Measurements from ENCODE around the gene PPFIA4. TPM values are rescaled to one million over a fixed set of nuclear protein-coding genes. Genes with fewer than 3 reads are reported as not detected.

PPFIA4 gene
- total RNA-seq, 1 experiment from 2014 or later, result 33.2 TPM

DNA sequence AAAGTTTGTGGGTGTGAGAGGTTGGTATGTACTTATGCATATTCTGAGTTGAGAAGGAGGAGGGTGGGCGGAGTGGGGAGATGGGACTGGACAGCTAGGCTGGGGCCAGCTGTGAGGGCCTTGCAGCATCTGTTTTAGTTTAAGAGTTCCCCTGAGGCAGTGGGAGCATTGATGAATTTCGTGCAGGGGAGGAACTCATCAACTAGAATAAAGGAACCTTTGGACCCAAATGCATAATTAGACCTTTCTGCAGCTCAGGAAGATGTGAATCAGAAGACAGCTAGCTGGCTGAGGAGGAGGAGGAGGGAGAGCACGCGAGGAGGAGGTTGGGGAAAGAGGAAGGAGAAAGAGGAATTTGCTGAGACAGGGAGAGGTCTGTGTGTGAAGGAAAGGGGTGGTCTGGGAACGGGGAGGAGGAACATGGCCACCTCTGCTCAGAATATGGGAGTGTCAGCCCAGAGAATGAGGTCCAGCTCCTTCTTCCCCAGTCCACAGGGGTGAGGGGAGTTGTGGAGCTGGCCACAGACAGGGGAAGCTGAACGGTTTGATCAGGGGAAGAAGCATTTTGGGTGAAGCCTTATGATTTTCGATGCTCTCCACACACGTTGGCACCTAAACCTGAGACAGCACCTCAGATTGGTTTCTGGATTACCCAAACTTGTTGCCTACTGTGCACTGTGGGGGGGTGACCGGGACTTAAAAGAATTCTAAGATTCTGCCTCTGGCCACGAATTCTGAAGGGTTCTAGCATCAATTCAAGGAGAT lies 31.8 kb downstream of the PPFIA4 start:
- DNase-seq (ENCODE audit: low read depth), result no peak

DNA sequence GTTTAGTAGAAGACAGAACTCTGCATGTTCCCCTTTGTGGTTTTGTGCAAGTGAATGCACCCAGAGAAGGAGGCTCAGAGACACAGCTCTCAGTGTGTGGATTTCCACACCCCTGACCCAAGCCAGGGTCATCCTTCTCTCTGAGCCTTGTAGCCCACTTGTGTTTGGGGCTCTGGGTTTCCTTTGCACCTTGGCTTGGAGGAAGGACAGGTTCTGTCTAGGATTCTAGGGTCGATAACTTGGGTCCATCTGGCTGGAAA lies 32.3 kb downstream of the PPFIA4 start:
- no peak for DNase-seq (ENCODE audit: low read depth)

DNA sequence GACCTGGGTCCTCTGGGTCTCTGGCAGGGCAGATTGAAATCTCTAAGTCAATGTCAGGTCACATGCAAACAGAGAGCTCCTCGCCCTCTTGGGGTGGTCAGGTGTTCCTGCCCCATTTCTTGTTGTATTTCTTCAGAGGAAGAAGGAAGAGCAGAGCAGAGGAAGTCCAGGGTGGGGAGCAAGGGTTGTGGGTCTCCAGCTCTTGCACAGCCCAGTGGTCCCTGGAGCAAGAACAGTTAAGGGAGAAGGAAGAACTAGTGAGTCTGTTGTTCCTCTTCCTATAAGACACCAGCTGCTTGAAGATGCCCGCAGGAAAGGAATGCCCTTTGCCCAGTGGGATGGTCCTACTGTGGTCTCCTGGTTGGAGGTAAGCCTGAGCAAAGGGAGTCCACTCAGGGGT lies 33.2 kb downstream of the PPFIA4 start:
- DNase-seq (ENCODE audit: low read depth), result no peak

- DNase-seq (ENCODE audit: low read depth), result no peak
Measured at GRCh38 chr1:203060115-203060514, 33.8 kb downstream of the PPFIA4 start.

- DNase-seq (ENCODE audit: low read depth), result no peak
Measured at GRCh38 chr1:203063287-203063686, 37.0 kb downstream of the PPFIA4 start.

DNA sequence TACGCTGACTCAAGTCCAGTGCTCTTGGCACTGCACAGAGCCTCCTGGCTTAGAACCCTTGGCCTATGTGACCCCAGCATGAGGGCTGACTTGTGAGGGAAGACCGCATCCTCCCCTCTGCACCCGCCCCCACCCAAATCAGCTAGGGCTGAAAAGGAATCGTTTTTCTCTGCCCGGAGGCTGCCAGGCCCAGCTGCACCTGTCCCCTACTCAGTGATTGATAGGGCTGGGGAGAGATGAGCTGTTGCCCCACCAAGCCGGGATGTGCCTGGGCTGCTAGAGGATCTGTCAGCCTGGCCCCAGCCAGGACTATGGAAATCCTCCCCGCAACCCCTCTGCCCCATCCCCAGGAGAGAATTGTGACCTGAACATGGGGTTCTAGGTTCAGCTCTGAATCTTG lies 38.9 kb downstream of the PPFIA4 start:
- DNase-seq (ENCODE audit: low read depth), result peak; percentile 46

- DNase-seq (ENCODE audit: low read depth), result no peak
Measured at GRCh38 chr1:203065986-203066385, 39.7 kb downstream of the PPFIA4 start.

DNA sequence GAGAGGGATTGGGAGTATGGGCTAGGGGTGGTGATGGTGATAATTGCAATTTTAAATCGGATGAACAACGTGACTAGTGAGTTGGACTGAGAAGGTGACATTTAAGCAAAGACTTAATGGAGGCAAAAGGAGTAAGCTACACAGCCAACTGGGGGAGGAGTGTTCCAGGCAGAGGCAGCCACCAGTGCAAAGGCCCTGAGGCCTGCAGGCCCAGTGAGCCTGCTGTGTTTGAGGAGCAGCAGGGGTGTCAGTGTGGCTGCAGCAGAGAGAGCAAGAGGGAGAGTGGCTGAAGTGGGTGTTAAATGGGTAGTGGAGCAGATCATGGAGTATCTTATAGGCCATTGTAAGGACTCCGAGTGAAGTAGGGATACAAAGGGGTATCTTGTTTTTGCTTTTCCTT lies 40.7 kb downstream of the PPFIA4 start:
- no peak for DNase-seq (ENCODE audit: low read depth)

DNA sequence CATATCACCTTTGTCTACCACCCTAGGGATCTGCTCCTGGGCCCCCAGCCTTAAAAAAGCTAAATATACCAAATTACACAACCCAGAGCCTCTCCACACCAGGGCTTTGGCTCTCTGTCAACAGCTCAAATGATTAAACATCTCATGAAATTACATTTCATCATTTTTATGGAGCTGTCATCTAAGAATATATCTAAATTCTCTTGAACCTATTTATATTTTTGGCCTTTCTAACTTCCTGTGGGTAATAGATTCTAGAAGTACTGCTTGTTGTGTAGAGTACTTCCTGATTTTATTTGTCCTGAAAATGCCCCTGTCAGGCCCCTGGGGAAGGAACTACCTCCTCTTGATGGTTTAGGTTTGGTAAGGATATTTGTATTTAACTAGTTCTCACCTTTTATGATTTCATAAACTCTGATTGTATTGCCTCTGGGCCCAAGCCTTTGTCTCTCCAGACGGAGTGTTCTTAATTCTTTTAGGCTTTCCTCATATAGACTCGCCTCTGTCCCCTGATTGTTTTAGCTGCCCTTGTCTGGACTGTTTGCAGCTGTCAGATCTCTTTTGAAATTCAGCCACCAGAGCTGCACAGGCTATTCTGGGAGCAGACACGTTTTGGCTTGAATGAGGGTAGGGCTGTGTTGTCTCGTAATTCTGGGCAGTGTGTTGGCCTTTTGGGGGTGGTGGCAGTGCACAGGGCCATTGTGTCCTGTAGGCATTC lies 42.9 kb downstream of the PPFIA4 start:
- peak; percentile 79 for DNase-seq (ENCODE audit: low read depth)

DNA sequence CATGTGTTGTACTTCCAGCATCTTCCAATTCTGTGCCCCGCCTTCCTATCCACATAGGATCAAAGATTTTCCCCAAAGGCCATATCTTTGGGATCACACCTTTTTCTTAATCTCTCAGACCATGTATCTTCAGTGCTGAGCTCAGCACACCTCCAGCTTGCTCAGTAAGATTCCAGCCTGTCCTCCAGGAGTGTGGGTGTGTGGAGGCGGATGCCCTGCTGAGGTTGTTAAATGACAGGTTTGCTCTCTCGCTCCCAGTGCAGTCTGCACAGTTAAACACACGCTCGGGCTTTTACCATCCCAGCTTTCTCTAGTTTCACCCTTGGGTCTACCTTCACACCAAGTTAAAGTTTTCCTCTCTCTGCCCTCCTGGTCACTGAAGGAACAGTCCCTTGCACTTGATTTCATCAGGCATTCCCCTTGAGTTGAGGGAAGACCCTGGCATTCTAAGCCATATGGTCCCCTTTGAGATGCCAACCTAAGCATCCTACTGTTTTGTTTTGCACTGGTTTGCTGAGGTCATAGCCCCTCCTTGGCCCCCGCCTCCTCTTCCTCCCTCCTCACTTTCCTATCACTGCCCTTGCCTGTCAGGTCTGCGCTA lies 45.8 kb downstream of the PPFIA4 start:
- DNase-seq (ENCODE audit: low read depth), result no peak

- DNase-seq (ENCODE audit: low read depth), result no peak
Measured at GRCh38 chr1:203072911-203073310, 46.6 kb downstream of the PPFIA4 start.

GRCh38 chr1:203073469-203073868 lies 47.2 kb downstream of the PPFIA4 start:
- DNase-seq (ENCODE audit: low read depth), result no peak

DNA sequence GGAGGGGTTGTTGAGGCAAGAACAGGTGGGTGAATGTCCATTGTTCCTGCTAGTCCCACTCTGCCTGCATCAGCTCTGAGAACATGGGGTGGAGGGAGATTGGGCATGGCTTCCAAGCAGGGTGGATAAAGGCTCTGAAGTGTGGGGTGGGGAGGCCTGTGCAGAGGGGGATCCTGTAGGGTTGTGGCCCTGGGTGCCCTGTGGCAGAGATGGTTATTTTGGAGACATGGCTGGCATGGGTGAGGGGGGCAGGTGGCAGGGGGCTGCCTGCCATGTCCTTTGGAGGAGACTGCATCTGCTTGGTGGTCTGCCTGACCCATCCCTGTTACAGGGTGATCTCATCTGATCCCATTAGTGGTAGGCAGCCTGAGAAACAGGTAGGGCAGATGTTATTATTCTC lies 48.3 kb downstream of the PPFIA4 start:
- DNase-seq (ENCODE audit: low read depth), result no peak

GRCh38 chr1:203075236-203076030 lies 49.1 kb downstream of the PPFIA4 start:
- no peak for DNase-seq (ENCODE audit: low read depth)

DNA sequence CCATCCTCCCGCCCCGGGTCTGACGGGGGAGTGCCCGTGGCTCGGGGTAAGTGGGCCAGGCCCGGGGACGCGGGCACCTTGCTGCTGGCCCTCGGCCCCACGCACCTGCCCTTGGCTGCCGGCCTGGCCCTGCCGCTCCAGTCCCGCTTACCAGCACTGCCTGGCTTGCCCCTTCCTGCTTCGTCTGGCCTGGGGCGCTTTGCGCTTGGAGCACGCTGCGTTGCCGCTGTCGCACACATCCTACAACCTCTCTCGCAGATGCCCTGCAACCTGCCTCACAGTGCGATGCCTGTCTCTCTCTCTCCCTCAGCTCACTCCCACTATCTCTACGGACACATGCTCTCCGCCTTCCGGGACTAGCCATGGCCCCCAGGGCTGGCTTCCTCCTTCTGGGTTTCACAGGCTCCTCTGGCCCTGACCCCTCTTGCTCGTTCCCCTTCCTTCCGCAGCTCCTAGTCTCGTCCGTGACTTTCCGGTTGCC lies 49.8 kb downstream of the PPFIA4 start:
- DNase-seq (ENCODE audit: low read depth), result no peak

DNA sequence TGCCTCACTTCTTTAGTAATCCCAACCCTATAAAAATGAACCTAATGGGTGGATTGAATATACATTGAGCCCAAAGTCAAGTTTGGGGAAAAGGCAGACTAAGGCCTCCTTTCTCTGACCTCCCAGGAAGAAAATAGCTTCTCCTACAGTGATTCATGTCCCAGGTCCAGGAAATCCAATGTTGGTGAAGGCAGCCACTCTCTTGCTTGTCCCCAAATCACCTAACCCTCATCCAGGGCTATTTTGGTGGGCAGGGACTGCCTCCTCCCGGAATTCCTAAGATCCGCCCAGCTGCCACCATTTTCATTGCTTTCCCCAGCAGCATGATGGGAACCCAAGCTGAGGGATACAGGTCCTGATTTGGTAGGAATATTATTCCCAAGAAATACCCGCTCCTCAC lies 51.1 kb downstream of the PPFIA4 start:
- DNase-seq (ENCODE audit: low read depth), result no peak

DNA sequence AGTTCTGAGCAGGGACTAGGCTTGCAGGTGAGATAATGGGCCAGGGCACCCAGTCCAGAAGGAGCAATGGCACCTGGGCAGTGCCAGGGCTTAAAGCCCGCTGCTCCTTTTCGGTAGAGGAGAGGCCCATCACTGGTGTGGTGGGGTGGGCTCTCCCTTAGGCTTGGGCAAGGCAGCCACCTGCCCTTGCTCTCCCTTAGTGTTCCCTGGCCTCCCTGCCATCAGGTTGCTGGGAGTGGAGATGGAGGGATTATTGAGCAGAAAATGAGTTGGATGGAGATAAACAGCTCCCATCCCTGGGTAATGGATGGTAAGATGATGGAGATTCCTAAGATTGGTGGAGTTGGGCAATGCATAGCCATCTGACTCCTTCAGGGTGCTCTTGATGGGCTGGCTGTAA lies 51.7 kb downstream of the PPFIA4 start:
- no peak for DNase-seq (ENCODE audit: low read depth)

DNA sequence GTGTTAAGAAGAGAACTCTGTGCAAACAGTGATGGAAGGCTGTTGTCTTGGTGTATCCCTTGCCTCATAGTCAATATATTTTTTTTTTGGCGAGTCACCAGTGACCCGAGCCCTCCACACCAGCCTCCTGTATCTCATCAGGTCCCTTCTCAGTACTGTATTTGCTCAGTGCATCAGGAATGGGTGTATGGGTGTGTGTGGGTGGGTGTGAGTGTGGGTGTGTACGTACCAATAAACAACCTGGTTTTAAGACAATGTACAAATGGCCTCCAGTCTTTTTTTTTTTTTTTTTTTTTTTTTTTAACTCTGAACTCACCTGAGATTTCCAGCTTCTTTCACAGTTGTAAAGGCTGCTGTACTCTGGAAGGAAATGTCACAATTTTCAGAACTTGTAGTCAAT lies 52.2 kb downstream of the PPFIA4 start:
- DNase-seq (ENCODE audit: low read depth), result no peak

DNA sequence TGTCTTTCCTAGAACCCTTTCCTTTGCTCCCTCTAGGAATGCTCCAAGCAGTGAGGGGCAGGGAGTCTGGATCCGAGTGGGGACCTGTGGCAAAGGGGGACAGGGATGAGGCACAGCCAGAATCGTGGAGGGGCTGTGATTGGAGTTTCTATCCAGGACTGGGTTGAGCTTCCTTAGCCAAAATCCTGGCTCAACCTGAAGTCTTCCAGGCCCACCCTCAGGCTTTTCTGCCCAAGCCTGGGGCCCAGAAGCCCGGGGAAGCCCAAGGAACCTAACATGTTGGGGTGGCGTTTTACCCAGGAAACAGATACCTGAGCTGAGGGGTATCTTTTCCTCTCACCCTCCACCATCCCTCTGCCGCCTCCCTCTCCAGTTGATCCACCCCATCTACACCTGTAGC lies 54.2 kb downstream of the PPFIA4 start:
- no peak for DNase-seq (ENCODE audit: low read depth)

DNA sequence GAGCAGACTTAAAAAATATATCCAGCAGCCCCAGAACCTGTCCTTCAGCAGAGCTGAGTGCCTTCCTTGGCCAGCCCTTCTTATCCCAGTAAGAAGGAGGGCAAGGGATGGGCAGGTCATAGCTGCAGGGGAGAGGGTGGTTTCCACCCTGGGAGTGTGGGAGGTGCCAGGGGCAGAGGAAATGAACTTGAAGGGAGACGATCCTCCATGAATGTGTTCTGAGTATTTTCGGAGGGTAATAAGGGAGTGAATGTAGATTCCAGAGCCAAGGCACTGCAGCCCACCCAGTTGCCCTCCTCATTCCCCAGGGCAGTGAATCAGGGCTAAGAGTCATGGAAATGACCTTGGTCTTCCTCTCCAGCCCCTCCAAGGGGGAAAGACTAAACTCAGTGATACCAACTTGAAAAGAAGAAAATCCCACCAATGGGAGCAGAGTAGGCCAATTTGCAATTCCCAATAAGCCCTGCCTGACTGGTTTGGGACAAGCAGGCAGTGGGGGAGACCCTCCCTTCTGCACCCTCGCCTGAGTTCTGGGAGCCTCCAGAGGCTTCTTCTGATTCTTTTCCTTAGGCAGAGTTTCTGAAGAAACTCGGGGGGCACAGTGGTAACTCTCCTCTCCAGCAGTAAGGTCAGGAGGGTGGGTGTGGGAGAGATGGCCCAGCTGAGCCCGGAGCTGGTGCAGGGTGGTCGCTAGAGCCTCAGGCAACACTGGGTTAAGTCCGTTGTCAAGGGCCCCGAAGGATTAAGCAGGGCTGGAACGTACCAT lies 55.4 kb downstream of the PPFIA4 start:
- no peak for DNase-seq (ENCODE audit: low read depth)

GRCh38 chr1:203082231-203082505 lies 55.9 kb downstream of the PPFIA4 start:
- DNase-seq (ENCODE audit: low read depth), result no peak
